ENCODE results near the gene UFL1. TPM values are rescaled to one million over a fixed set of nuclear protein-coding genes. Genes with fewer than 3 reads are reported as not detected.
A peak's percentile ranks its signal among the peaks of the same experiment; 100 is the strongest.

UFL1 gene
- total RNA-seq, 1 donor from 2014 or later, result 15.4 TPM

- peak overlapping the region; percentile 48 to 74 for H3K27ac ChIP-seq
- H3K4me1 ChIP-seq, result peaks cover 0 to 21% of the 10 kb centered on the region in 2 donors
- intact Hi-C loops (cut with DNase I), result no loop called here
- no peaks in the 10 kb centered on the region for H3K27me3 ChIP-seq
- TF ChIP-seq CTCF (IDR thresholded peaks at IDR 0.05), result no peak
- peaks cover 3 to 12% of the 10 kb centered on the region in 2 donors for H3K9me3 ChIP-seq
- no peak for DNase-seq (ENCODE audit: low spot score in 2 of 2)
- peak overlapping the region in 1 of 2 donors; percentile 9 for H3K4me3 ChIP-seq
- no peaks in the 10 kb centered on the region for H3K36me3 ChIP-seq
Measured at GRCh38 chr6:96575359-96575758, 53.8 kb downstream of the UFL1 start.

GRCh38 chr6:96576221-96576620 lies 54.6 kb downstream of the UFL1 start:
- Histone ChIP-seq H3K27me3 (no peaks in the 10 kb centered on the region), H3K4me3 (no peak overlapping the region), H3K9me3 (peaks cover 2 to 3% of the 10 kb centered on the region in 2 donors), H3K27ac (peak overlapping the region; percentile 48 to 74), H3K36me3 (no peaks in the 10 kb centered on the region), H3K4me1 (peaks cover 0 to 21% of the 10 kb centered on the region in 2 donors)
- intact Hi-C loops (cut with DNase I), result no loop called here
- DNase-seq (ENCODE audit: low spot score in 2 of 2), result no peak
- TF ChIP-seq CTCF (IDR thresholded peaks at IDR 0.05), result no peak

- intact Hi-C loops (cut with DNase I), result no loop called here
- H3K4me1 ChIP-seq, result peaks cover 0 to 30% of the 10 kb centered on the region in 2 donors
- no peak for TF ChIP-seq CTCF (IDR thresholded peaks at IDR 0.05)
- H3K9me3 ChIP-seq, result no peaks in the 10 kb centered on the region
- H3K27me3 ChIP-seq, result no peaks in the 10 kb centered on the region
- DNase-seq (ENCODE audit: low spot score in 2 of 2), result no peak
- peak overlapping the region; percentile 29 to 78 for H3K27ac ChIP-seq
- H3K36me3 ChIP-seq, result no peaks in the 10 kb centered on the region
- H3K4me3 ChIP-seq, result no peak overlapping the region
Measured at GRCh38 chr6:96582021-96582420, 60.4 kb downstream of the UFL1 start.

GRCh38 chr6:96582436-96582835 lies 60.8 kb downstream of the UFL1 start:
- intact Hi-C loops (cut with DNase I), result no loop called here
- H3K27me3 ChIP-seq, result no peaks in the 10 kb centered on the region
- DNase-seq (ENCODE audit: low spot score in 2 of 2), result no peak
- H3K36me3 ChIP-seq, result no peaks in the 10 kb centered on the region
- peaks cover 0 to 26% of the 10 kb centered on the region in 2 donors for H3K4me1 ChIP-seq
- peak overlapping the region; percentile 29 to 78 for H3K27ac ChIP-seq
- TF ChIP-seq CTCF (IDR thresholded peaks at IDR 0.05), result no peak
- no peaks in the 10 kb centered on the region for H3K9me3 ChIP-seq
- no peak overlapping the region for H3K4me3 ChIP-seq

- Histone ChIP-seq H3K27me3 (no peaks in the 10 kb centered on the region), H3K36me3 (peaks cover 0 to 22% of the 10 kb centered on the region in 2 donors), H3K4me3 (no peak overlapping the region), H3K9me3 (no peaks in the 10 kb centered on the region), H3K4me1 (peaks cover 7 to 49% of the 10 kb centered on the region in 2 donors), H3K27ac (no peak overlapping the region)
- no peak for TF ChIP-seq CTCF (IDR thresholded peaks at IDR 0.05)
- intact Hi-C loops (cut with DNase I), result no loop called here
- no peak for DNase-seq (ENCODE audit: low spot score in 2 of 2)
Measured at GRCh38 chr6:96604420-96604819, 82.8 kb downstream of the UFL1 start.

Other genes with a start within 250 kb of the UFL1 start
- 128 TPM for gene FHL5, start 41.3 kb downstream of the UFL1 start, total RNA-seq